ENCODE data around the gene WDR70.

Gene WDR70

DNA sequence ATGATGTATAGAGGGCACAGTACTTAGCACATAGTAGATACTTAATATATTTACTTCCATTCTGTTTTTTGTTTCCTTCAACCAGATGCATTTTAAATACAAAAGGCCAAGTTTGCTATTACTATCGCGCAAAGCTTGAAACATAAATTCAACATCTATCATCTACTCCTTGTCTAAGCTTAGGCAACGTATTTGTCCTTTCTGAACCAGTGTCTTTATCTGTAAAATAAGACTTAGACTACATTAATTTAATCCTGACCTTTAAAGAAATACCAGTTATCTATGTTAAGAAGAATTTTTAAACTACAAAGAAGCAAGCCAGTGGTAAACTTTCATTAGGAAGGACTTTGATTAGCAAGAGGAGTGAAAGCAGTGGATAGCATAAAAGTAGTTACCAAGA is 173.0 kb downstream of the WDR70 start:
- no peak for TF ChIP-seq CTCF (IDR thresholded peaks at IDR 0.05; ENCODE audit: low read depth, low read length)
- H3K4me3 ChIP-seq (replicated peaks in 1 of 2; ENCODE audit: low read depth in 2 of 2, low read length in 2 of 2) = no peak overlapping the region
- no peak for DNase-seq (ENCODE audit: low read depth in 2 of 2)

DNA sequence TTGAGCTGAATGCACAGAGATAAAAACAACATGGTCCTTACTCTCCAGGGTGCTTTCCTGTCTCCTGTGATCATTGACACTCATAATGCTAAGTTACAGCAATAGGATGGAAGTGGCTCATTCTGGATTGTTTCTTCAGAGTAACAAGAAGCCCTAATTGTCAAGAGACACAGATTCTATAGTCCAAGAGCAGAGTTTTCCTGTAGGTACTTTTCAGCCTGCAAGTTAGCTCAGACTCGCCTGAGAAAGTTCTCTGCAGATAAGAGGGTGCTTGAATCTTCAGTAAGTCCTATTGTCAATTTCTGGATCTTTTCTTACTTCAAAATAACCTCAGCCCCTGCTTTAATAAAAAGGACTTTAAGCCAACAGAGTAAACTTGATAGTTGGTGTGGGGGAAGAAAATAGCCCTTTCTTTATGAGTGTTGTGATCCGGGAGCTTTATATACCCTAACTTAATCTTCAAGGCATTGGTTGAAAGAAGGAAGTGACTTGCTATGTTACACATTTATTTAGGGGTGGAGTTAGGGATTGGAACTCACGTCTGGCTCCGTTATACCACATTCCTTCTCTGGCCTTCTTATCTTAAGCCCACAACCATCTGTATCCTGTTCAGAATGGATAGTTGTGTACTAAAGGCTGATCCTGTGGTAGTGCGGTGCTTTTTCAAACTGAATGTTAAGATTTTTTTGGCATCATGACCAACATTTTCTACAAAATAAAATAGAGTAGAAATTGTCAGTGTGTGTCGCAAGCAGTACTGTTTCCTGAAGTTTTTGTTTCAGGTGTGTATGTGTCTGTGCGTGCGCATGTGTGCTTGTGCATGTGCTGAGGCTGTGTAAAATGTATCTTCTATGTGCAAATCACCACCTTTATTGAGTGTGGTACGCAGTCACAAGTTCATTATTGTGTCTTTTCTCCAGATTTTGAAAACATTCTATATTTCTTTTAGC is 173.9 kb downstream of the WDR70 start:
- DNase-seq (ENCODE audit: low read depth in 2 of 2) = peak; percentile 88 to 94
- TF ChIP-seq CTCF (IDR thresholded peaks at IDR 0.05; ENCODE audit: low read depth, low read length) = no peak
- H3K4me3 ChIP-seq (replicated peaks in 1 of 2; ENCODE audit: low read depth in 2 of 2, low read length in 2 of 2) = no peak overlapping the region

DNA sequence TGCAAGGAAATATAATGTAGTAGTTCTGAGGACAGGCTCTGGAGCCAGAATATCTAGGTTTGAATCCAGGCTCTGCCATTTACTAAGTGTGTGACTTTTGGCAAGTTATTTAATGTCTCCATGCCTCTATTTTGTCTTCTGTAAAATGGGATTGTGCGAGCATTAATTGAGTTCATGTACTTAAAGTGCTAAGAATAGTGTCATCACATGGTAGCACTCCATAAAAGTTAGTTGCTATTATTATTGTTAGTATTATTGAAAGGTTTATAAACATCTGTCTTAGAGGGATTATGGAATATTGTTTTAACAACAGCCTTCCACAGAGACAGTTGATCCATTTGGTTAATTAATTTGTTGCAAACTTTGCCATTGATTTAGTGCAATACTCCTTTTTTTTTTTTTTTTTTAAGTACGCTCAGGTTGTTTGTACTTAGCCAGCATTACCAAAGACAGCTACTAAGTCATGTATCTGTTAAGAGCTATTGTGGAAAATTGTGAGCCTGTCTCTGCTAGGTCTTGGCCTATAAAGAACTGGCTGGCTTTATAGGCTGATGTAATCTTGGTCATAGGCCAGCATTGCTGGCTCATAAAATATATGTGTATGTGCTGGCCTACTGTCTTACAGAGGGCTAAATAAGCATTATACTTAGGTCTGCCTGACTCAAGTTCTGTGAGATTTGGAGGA is 174.7 kb downstream of the WDR70 start:
- no peak for TF ChIP-seq CTCF (IDR thresholded peaks at IDR 0.05; ENCODE audit: low read depth, low read length)
- peak; percentile 69 to 80 for DNase-seq (ENCODE audit: low read depth in 2 of 2)
- H3K4me3 ChIP-seq (replicated peaks in 1 of 2; ENCODE audit: low read depth in 2 of 2, low read length in 2 of 2) = no peak overlapping the region

DNA sequence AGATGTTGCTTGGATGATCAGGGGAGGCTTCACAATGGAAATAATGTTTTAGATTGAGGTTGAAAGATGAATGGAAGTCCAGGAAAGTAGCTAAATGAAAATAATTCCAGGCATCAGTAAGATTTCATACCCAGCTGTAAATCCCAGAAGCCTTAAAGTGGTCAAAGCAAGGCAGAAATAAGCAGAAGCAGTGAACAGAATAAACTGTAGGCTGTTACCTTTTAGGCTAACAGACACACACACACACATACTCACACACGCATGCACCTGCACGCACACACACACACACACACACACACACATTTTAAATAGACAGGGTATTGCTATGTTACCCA is 175.3 kb downstream of the WDR70 start:
- no peak overlapping the region for H3K4me3 ChIP-seq (replicated peaks in 1 of 2; ENCODE audit: low read depth in 2 of 2, low read length in 2 of 2)
- no peak for DNase-seq (ENCODE audit: low read depth in 2 of 2)
- TF ChIP-seq CTCF (IDR thresholded peaks at IDR 0.05; ENCODE audit: low read depth, low read length) = no peak

- DNase-seq (ENCODE audit: low read depth in 2 of 2) = peak in 1 of 2 donors; percentile 35
- peak; percentile 45 for TF ChIP-seq CTCF (IDR thresholded peaks at IDR 0.05; ENCODE audit: low read depth, low read length)
- H3K4me3 ChIP-seq (replicated peaks in 1 of 2; ENCODE audit: low read depth in 2 of 2, low read length in 2 of 2) = no peak overlapping the region
These were observed 175.8 kb downstream of the WDR70 start for GRCh38 chr5:37554938-37555337.

GRCh38 chr5:37557734-37558293 is 178.7 kb downstream of the WDR70 start:
- no peak overlapping the region for H3K4me3 ChIP-seq (replicated peaks in 1 of 2; ENCODE audit: low read depth in 2 of 2, low read length in 2 of 2)
- no peak for TF ChIP-seq CTCF (IDR thresholded peaks at IDR 0.05; ENCODE audit: low read depth, low read length)

More at GRCh38 chr5:37557734-37558293, 178.7 kb downstream of the WDR70 start:
- no peak for DNase-seq (ENCODE audit: low read depth in 2 of 2)
